PFSK-1 (cell line): ENCODE measurements around the gene GRIK1.

Experiments
- POLR2AphosphoS5 ChIP-seq: IDR thresholded peaks from 2 replicates; pipeline ENCODE4 v1.6.1; 2012; ENCODE audit warnings: low read depth, mild to moderate bottlenecking, control low read depth, low read length, moderate library complexity
- SIN3A ChIP-seq: IDR thresholded peaks from 2 replicates; pipeline ENCODE4 v1.6.1; 2012; ENCODE audit warnings: mild to moderate bottlenecking, low read length, moderate library complexity, borderline replicate concordance; ENCODE audit not compliant: insufficient read depth
- TAF1 ChIP-seq: IDR thresholded peaks from 2 replicates; pipeline ENCODE4 v1.6.1; 2012; ENCODE audit warnings: low read length, control low read depth, borderline replicate concordance; ENCODE audit not compliant: insufficient read depth

DNA sequence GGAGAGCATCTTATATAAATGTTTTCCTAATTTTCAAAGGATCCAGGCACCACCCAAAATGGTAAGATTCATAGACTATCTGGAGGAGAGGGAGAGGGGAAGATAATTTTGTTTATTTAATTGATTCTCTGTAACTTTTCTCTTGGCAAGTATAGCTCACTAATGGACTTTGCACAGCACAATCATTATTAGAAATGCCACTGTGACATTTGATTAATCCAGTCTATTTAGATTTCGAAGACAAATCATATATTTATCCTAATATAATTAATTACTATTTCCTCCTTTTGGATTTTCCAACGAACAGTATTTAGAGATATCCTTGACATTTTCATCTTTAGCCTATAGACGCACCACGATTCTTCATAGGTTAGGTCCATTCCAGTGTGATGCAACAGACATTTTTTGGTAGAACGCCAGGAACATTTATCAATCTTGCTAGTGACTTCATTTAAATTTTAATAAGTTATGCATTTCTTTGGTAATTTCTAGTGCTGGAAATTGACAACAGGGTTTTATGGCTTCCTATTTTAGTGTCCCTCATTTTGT is 152.4 kb downstream of the GRIK1 start:
- no peak for TF ChIP-seq SIN3A
- no peak for TF ChIP-seq POLR2AphosphoS5
- no peak for TF ChIP-seq TAF1
